HG03571 (cell line): ENCODE data around the gene USP49.
"Not testable (repeated sequence)": the region's sequence is repeated elsewhere in the genome, so short reads cannot be mapped to it uniquely, and the experiment has no call there.

Experiments
- ATAC-seq: cut with Tn5 transposase; IDR thresholded peaks from one replicate; pipeline ENCODE4 v1.9.1; 2021; ENCODE audit not compliant: unreplicated experiment

The USP49 gene

DNA sequence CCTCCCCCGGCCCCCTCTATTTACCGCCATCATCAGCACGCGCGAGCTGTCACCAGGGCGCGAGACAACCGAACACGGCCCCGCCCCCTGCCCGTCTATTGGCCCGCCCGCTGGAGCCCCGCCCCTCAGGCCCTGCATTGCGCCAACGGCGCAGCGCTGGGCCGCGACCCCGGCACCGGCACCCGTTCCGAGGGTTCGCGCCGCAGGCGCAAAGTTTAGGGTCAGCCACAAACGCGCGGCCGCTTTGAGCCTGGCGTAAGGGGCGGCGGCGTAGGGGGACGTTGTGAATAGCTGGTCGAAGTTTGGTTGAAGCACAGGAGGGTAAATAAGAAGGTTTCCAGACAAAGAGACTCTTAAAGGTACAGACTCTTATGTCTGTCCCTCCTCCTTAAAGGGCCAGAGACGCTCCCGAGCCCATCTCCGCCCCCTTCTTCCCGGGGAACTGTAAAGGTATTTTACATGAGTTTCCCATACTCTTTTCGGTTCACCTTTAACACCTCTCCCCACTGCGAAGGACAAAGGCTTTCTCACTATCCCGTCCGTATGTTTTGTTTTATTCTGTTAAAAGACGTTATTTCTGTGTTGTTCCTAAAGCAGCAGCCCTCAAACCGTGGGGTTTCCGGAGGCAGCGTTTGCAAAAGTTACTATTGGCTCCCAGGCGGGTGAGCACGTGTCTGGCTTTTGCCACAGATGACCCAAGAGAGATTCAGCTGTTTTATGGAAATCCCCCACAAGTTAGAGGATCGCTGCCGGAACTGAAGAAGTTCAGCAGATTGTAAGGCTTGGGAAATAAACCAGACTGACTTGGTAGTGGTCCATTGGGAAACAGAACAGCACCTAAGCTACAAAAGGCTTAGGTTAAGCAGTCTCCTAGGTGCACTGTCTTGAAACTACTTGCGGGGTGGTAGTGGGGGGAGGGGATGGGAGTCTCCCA, at the start of gene USP49:
Gene USP49, minus strand, starts transcription at position 76 of the 934 bp plus-strand sequence. CDS start 88,392 bp downstream, outside the sequence.
- peak; percentile 67 for ATAC-seq

DNA sequence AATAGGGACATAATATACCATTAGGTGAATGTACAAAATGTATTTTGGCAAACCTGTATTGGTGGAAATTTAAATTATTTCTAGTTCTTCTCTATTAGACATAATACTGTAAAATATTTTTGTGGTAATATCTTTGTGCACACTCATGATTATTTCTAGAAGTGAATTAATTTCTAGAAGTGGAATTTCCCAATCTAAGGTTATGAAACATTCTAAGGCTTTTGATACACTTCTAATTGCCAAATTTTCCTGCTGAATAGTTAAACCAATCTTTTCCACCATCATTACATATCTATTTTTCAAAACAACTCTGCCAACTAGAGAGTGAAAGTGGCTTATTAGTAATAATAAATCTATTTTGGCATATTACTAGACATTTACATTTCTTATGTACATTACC, 48.3 kb upstream of the USP49 start:
- no peak for ATAC-seq

DNA sequence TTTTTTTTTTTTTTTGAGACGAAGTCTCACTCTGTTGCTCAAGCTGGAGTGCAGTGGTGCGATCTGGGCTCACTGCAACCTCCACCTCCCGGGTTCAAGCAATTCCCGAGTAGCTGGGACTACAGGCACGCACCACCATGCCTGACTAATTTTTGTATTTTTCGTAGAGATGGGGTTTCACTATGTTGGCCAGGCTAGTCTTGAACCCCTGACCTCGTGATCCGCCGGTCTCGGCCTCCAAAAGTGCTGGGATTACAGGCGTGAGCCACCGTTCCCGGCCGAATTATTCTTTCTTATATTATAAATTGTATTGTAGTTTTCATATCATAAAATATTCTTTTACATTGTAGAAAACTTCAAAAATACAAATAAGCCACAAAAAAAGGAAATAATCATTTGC, 47.7 kb upstream of the USP49 start:
- not testable (repeated sequence) for ATAC-seq

DNA sequence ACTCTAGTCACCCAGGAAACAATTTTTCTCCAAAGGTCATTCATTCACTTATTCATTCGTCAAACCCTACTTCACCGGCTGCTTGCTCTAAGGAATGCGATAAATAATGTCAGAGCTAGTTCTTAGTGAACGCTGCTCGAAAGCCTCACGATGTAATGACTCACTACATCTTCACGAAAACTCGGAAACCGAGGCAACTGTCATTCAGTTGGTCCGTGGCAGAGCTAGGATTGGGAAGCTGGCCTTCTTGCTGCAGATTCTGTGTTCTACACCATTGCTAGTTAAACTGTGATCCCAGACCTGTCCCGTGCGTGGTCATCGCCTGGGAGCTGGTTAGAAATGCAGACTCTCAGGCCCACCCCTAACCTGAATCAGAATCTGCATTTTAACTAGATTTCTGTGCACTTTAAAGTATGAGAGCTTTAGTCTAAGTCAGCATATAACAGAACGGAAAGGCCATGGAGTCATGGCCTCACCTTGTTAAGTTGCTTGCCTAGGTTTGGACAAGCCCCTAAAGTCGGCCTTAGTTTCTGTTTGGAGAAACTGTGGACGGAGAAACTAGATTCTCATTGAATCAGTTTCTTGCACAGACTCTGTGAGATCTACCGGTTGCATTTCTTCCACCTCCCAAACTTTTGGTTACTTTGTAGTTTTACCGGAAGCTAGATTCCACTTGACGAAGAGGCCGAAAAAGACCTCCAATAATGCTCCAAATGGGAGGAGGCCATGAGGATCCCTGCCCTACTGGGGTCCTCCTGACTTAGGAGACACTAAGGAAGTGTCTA, 47.1 kb upstream of the USP49 start:
- no peak for ATAC-seq

DNA sequence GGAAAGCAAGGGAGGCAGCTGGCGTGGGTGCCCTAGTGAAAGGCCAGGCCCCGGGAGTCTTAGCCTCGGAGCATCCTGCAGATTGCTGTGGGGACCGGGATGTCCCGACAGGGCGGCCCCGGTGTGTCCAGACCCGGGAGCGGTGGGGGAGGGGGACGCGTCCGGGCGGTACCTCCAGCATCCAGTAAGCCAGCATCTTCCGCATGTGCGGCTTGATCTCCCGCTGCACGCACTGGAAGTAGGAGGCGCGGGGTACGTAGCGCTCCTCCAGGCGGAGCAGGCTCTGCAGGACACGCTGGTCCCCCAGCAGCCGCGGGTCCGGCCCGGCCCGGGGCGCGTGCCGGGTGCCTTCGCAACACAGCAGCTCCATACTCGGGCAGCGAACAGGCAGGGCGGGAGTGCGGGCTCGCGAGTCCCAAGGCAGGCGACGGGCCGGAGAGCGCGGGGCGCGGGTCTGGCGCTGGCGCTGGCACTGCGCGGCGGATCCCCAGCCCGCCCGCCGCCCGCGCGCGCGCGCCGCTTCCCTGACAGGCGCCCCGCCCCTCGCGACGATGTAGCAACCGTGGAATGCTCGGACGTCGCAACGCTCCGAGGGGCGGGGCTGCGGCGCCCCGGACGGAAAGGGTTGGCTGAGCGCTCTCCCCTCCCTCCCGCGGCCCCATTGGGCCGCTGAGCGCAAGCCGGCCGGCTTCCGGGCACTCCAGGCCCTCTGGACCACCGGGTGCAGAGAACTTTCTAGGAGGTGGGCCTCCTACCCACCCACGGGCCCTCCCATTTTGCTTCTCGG, 46.3 kb upstream of the USP49 start, which contains the start of gene CCND3:
Gene CCND3, minus strand, starts transcription at position 529 of the 787 bp plus-strand sequence. Its CDS starts 159 bp downstream, at position 370.
- ATAC-seq = peak; percentile 89

DNA sequence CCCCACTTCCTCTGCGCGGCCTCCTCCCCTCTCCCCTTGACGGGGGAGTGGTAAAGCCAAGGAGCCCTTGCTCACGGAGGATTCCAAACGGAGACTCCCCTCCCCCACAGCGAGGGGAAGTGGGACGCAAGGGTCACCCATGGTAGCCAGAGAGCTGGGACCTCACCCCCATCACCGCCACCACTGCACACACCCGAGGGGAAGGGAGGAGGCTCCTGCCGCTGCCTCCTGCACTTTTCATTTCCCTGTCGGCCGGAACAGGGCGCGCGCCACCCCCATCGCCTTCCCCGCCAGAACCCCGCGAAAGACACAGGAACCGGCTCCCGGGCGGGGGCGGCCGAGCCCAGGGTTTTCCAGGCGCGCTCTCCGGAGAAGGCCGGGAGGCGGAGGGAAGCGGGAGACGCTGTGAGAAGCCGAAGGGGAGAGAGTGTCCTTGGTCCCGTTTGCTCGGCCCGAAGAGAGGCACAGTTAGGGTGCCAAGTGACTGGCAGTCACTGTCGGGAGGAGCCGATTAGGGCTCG, 45.6 kb upstream of the USP49 start:
- ATAC-seq = no peak

DNA sequence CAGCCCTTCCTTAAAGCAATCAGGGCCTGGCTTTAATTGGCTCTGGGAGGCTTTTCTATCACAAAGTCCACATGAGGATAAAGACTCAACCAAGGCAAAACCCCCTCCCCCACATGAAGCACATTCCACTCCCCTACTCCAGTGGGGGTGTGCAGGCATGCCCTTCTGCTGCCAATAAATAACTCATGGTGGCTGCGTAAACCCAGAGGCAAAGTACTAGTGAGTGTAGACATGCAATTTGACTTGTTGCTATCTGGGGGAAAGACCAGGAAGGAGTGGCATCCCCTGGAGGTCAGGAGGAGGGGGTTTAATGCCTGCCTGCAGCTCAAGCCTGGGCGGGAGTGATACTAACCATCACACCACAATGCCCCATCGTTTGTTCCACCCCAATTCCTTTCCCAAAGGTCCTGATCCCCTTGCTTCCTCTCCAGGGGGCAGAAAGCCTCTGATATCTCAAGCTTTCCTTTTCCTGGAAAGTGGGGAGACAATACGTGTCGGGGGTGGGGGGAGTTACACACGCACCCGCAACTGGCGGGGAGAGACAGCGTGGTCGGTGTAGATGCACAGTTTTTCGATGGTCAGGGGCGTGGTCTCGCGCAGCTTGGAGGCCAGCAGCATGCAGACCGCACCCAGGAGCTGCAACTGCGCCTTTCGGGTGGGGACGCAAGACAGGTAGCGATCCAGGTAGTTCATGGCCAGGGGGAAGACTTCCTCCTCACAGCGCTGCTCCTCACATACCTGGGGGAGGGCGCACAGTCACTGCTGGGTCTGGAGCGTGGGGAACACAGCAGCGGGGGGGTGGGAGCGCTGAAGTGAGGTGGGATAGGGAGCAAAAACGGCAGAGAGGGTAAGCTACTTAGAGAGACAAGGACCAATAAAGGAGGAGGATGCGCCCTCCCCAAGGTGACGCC, 44.9 kb upstream of the USP49 start:
- ATAC-seq = no peak

DNA sequence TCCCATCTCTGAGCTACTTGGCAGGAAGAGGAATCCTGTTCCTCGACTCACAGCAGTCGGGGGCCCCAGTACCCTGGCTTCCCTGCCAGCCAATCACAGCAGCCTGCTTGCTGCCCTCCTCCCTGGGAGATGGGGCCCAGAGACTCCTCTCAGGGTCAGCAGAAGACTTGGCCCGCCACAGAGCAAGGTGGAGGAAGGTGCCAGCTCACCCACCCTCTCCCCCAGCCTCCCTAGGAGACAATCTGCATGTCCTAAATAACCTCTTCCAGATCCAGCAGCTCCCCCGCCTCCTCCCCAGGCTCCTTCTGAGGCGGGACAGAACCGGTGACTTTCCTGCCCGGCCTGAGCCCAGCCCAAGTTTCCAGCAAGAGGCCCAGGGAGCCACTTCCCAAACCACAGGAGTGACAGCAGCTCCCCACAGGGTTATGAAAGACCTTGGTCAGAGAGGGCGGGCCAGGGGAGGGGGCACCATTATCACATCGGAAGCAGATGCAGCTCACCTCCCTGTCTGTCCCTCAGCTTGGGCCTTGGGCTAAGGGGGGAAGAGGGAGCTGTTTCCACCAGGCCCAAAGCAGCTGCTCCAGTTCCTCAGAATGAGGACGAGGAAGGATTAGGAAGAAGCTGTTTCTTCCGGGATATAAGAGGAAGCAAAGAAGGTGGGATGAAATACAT, 44.1 kb upstream of the USP49 start:
- no peak for ATAC-seq

DNA sequence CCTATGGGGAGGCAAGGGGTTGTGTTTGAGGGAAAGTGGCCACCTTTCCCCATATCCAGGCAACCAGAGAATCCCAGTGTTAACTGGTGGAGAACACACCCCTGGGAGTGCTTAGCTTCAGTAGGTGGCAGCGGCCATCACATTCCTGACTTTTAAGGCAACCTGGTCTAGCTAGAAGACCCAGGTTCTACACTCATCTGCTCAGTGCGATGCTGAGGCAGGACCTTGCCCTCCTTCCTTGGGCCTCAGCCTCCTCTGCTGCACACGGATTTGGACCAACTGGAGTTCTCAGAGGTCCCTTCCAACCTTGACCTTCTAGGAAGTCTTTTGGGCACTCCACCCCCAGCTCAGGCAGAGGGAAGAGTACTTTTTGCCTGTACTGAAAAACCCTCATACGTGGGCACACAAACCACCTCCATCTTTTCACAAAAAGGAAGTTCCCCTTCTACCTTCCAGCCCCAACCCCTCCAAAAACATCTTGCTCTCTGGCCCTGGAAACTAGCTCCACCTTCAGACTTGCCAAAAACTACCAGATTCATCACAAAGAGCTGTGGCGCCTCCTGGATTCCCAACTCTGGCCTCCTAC, 43.5 kb upstream of the USP49 start:
- no peak for ATAC-seq

DNA sequence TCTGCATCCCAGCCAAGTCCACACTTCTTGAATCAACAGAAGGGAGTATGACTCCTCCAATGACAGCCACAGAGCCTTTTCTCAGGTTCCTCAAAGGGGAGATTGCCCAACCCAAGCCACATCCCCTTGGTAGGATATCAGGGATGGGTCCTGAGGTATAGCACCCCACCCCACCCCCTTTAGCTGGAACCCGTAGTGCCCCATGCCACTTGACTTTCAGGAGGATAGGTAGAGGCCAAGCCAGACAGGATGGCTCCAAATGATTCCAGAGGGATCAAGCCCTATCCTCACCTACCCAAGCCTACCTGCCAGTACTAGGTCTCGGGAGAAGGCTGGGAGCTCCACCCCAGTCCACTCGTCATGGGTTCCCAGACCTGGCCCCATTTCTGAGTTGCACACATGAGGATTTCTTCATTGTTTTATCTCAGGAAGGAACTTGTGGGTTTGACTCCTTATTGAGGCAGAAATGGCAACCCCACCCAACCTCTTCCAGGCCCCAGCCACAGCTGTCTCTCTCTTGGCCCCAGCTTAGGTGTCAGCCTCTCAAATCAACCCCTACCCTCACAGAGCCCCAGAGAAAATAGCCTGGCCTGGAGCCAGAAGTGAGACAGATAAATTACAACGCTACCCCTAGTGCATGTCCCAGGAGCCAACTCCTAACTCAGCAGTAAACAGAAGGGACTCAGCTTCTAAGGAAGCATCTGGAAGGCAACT, 42.8 kb upstream of the USP49 start:
- no peak for ATAC-seq

DNA sequence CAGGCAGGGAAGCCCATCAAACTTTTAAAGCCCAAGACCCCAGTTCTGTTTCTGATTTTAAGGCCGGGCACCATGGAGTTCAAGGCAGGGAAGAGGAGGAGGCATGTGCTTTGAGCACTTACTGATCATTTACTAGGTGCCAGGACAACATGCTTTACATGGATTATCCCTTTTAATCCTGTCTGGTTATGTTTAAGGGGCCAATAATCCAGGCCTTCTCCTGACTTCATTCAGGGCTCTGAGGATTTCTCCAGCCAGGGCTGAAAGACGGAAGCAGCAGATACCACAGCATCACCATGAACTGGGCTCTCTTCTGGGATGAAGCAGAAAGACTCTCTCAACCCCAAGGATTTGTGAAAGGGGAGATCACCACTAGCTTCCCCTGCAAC, 42.3 kb upstream of the USP49 start:
- no peak for ATAC-seq

DNA sequence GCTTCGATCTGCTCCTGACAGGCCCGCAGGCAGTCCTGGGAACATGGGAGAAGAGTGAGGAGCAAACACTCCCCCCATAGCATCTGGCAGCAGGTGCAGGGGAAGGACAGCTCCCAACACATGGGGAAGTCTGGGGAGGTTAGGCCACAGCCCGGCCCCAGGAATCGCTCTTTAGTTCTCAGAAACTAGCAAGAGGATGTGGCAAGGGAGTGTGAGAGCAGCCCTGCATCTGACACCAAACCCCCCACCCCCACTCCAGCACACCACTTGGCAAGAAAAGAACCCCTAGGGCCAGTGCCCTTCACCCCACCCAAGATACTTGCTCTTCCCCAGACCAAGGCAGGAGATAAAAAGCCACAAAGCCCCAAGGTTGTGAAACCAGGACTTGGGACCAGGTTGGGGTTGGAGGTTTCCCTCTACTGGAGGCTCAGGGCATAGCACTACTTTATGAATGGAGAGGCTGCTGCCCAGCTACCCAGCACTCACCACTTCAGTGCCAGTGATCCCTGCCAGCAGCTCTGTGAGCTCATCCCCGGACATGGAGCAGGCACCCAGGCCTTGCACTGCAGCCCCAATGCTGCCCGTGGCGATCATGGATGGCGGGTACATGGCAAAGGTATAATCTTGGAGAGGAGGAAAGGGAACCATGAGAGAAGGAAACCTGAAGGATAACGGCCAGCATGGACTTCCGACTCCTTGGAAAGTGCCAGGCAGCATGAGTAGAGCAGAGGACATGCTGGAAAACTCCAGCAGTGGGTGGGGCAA, 41.1 kb upstream of the USP49 start:
- no peak for ATAC-seq

DNA sequence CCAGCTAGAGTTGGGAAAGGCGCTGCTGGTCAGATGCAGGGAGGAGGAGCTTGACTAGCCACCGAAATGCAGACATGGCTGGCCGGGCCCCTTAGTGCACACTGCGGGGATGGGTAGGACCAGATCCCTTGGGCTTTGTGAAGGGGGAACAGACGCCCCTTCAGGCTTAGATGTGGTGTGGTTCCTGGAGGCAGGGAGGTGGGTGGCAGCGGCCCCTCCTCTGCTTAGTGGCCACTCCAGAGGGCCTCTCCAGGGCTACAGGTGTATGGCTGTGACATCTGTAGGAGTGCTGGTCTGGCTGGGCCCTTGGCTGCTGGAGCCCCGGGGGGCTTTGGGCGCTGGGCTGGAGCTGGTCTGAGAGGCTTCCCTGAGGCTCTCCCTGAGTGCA, 40.5 kb upstream of the USP49 start:
- no peak for ATAC-seq

DNA sequence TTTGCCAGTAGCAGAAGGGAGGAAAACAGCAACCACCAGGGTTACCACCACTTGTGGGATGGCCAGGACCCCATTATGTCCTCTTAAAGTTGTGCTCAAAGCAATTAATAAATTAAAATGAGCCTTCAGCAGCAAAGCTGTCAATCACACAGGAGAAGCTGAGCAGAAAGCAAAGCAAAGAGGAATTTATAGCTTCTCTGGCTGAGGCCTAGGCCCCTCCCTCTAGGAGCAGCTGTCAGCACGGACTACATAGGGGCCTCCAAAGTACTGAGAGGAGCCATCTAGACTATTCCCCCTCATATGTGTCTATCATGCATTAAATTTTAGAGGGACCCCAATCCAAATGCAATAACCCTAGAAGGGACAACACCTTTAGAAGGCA, 40.0 kb upstream of the USP49 start:
- ATAC-seq = no peak

DNA sequence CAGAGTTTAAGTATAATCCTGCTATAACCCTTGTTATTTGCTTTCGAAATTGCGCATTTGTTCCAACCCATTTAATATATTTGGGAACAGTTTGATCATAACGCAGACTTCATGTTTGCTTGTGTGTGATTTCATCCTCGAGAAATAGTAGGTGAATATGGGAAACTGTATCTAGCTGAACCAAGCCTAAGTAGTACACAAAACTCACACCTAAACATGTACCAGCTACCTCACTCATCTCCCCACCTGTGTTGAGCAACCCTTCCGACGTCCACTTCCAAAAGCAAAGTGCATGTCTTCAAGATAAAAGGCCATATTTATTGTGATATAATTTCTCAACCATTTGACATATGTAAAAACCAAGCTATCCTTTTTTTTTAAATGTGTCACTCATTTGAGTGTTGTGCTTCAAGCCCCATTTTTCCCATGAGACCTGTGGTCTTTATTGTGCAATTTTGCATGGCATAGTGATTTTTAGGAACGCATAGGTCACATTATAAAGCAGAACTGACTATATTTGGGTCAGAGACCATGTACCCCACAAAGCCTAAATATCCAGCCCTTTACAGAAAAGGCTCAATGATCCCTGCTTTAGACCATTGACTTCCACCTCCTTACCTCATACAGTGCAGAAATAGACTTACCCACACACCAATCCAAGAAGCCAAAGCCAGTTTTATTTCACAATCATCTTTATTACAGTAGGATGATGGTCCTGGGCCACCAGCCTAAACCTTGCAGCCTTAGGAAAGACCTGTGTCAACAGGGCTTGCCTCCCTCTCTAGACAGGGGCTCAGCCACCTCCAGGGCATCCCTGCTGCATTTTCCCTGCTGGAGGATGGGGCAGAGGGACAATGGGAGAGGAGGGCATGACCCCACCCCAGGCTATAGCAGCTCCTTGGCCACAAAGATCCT, 39.4 kb upstream of the USP49 start:
- ATAC-seq = no peak

DNA sequence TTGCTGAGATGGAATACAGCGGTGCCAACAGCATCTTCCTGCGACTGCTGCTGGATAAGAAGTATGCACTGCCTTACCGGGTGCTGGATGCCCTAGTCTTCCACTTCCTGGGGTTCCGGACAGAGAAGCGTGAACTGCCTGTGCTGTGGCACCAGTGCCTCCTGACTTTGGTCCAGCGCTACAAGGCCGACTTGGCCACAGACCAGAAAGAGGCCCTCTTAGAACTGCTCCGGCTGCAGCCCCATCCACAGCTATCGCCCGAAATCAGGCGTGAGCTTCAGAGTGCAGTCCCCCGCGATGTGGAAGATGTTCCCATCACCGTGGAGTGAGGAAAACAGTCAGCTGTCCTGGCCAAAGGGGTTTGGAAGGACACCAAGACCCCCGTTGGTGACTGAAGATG, 37.2 kb upstream of the USP49 start:
- ATAC-seq = no peak

DNA sequence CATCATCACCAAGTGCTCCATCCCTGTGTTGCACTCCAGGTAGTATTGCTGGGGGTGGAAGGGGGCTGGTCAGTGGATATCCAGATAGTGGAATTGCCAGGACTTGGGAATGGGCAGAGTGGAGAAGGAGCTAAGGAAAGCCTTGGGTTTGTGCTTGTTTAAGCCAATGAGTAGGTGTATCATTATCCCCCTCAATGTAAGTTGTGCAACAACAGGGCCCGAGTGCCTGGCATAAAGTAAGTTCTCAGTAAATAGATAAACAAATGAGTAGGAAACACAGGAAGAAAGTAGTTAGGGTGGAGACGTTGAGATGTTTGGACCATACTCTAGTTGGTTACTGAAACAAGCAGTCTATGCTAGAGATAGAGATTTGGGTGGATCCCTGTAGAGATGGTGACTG, 36.6 kb upstream of the USP49 start:
- ATAC-seq = no peak
